Activated CD8-positive, alpha-beta memory T cell treated with anti-CD3 and anti-CD28 coated beads, Interleukin-2, amount 50 U/mL, for 48 hours (primary cell): ENCODE measurements around the gene RASA3.

Experiments
- DNase-seq: peaks from one replicate; pipeline ENCODE4 v3.0.0-alpha.2; 2020

RASA3 gene

GRCh38 chr13:114065141-114065925 is 67.1 kb downstream of the RASA3 start:
- peak; percentile 87 for DNase-seq

- DNase-seq: no peak
Measured at GRCh38 chr13:114064450-114065140, 67.8 kb downstream of the RASA3 start.

DNA sequence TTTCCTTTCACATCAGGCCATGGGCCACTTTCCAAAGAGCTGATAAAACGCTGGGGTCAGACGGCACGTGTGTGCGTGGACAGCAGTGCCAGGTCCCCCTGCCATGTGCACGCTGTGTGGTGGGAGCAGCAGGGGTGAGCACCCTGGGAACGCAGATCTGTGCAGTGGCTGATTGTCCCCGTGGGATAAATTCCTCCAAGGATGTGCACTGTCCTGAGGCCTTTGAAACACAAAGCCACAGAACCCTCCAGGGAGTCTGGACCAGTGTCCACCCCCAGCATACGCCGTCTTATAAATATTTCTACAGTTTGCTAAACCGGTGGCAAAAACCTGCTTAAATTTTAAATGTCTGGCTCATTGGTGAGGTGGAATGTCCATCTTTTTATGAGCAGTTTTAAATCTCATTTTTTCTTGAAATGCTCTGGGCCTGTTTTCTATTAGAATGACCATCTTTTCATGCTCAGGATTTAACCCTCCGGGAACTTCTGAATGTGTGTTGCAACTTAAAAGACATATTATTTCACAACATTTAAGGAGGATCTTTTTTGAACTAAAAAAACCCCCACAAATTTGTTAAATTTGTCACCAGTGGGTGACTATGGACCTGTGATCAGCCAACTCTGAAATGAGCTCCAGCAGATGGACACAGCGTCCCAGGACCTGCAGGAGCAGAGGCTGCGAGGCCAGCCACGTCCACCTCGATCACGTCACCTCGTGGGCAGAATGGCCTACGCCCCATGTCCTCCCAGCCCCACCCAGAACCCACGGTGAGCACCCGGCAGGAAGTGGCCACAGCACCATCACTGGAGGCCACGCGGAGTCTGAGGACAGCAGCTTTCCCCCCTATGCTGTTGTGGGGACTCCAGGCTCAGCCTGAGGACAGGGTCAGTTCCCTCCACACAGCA is 68.6 kb downstream of the RASA3 start:
- DNase-seq: peak; percentile 75

DNA sequence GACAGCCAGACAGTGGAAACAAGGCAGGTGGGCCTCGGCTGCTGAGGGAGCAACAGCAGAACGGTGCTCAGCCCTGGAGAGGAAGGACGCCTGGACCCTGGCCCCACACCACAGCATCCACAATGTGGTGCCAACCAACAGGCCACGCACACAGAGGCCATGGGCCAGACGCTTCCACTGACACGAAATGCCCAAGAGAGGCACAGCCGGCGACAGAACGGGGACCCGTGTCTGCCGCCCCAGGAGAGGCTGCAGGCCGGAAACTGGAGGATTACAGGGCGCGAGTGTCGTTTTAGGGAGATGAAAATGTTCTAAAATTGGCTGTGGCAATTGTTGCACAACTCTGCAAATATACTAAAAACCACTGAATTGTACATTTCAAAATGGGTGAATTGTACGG is 69.7 kb downstream of the RASA3 start:
- DNase-seq: no peak

GRCh38 chr13:114062341-114062740 is 70.1 kb downstream of the RASA3 start:
- no peak for DNase-seq

GRCh38 chr13:114061744-114062143 is 70.7 kb downstream of the RASA3 start:
- DNase-seq: no peak

GRCh38 chr13:114061047-114061446 is 71.4 kb downstream of the RASA3 start:
- DNase-seq: no peak

GRCh38 chr13:114059946-114060860 is 72.2 kb downstream of the RASA3 start:
- DNase-seq: no peak

GRCh38 chr13:114059428-114059827 is 73.0 kb downstream of the RASA3 start:
- no peak for DNase-seq

DNA sequence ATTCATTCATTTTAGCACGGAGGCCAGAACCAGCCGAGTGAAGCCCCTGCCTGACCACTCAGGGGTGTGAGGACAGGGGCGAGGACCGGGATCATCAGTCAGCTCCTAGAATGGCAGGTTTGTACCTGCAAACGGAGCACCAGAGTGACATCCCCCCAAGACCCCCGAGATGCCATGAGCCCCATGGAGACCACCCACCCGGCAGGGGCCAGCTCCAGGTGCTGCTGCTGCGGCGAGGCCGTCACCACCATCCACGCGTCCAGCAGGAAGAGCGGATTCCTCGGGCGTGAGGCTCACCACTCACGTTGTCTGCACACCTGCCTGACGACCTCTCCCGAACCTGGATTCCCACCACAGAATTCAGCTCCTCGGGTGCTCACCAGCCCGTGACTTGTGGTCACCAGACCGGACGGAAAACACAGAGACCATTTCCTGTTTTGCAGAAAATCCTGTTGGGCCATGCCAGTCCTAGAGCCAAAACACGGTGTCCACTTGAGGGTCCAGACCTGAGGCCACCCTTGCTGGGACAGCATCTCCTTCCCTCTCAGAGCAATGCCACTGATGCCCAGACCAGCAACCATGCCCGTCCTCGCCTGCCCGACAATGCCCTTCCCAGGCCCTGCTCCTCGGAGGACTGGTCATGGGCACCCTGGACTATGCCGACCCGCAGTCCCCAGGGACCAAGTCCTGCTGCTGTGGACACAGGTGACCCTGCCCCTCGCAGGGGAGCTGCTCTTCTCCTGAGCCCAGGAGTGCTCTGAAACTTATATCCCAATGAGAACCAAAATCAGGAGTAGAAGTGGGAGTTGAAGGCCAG is 74.2 kb downstream of the RASA3 start:
- no peak for DNase-seq

DNA sequence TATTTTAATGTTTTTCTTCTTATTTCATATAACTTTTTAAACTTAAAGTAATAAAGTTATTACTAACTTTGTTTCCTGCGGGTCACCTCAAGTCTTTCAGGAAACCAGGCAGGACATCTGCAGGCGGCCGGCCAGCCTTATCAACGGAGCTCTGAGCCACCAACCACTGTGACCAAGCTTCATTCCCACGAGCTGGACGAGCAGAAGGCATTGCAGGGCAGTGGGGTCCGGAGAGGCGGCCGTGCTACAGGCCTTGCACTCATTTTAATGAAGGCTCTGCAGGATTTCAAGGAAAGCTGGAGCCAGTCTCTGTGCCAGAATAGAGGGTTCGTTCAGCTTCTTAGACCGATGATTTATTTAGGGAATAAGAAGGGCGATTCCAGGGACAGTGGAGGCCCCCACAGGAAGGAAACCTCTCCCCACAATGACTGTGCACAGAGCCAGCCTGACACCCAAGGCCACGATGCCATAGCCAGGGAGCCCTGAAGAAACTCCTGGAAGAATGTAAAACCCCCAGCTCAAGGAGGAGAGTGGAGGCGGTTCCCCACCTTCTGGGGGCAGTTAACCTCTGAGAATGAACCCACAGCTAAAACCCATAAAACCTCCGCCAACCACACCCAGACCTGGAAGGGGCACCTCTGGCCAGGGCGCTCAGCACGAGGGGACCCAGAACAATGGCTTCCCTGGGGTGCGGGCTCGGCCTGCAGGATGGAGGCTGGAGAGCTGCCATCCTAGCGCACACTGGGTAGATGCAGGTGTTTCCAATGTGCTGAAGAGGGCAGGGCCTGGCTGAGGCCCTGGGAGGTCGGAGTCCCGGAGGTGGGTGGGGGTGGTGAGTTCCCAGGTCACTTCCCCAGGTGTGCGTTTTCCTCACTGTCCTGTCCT is 75.0 kb downstream of the RASA3 start:
- no peak for DNase-seq

DNA sequence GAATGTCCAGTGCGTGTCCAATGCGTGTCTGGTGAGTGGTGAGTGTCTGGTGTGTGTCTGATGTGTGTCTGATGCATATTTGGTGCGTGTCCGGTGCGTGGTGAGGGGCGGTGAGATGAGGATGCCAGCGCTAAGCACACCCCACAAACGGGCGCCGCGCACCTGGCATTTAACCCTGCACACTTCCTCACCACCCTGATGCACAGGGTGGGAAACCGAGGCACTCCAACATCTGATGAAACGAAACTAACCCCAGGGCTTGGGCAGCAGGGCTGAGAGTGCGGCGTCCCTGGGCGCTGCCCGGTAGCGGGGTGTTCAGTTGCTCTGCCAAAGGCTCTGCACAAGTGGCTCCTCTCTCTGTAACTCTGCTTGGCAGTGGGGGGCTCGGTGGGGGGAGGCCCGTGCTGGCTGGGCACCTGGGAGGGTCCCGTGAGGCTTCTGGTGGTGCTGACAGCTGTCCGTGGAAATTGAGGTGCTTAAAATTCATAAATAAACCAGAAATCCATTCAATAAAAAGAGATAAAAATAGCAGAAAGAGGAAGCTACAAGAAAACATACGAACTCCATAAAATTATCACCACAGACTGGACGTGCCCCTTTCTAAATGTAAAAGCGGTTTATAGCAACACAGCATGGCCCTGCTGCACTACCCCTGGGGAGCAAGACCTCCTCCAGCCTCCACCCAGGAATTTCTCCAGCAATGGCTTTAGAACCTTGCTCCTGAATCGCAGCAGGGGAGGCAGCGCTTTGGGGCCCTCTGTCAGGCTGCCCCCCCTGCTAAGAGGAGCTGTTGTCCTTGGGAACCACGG is 76.0 kb downstream of the RASA3 start:
- DNase-seq: no peak

DNA sequence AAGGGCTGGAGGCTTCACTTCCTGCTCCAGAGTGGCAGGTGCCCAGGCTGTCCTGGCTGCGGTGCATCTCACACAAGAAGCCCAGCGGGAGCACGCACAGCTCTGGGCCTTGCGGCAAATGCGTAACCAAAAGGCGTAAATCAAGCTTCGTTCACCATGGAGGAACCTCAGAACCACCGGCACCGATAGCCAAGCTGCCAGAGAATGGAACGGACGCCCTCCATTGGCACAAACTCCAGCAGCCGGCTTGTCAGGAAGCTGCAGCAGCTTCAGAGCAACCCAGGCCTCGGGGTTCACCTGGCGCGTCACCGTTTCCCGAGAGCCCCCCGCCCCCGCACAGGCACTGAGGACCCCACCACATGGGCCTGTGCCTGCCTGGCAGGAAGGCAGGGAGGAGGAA is 76.7 kb downstream of the RASA3 start:
- no peak for DNase-seq

DNA sequence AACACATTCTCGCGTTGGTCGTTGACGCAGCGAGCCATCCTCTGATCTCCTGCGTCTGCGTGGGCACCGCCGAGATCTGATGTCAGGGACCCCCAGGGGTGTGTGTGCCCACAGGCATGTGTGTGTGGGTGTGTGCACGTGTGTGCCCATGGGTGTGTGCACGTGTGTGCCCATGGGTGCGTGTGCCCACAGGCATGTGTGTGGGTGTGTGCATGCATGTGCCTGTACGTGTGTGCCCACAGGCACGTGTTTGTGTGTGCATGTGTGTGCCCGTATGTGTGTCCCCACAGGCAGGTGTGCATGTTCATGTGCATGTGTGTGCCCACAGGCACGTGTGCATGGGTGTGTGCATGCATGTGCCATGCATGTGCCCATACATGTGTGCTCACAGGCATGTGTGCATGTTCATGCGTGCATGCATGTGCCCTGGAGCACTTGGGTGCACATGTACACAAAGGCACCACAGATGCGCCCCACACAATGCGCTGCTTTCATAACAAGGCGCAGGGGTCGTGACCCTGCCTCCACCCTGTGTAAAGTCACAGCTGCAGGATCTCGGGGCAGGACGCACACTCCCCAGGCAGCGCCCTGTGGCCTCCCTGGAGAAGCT is 77.5 kb downstream of the RASA3 start:
- no peak for DNase-seq

- no peak for DNase-seq
Measured at GRCh38 chr13:114054264-114054663, 78.2 kb downstream of the RASA3 start.

GRCh38 chr13:114053026-114053425 is 79.4 kb downstream of the RASA3 start:
- DNase-seq: no peak

DNA sequence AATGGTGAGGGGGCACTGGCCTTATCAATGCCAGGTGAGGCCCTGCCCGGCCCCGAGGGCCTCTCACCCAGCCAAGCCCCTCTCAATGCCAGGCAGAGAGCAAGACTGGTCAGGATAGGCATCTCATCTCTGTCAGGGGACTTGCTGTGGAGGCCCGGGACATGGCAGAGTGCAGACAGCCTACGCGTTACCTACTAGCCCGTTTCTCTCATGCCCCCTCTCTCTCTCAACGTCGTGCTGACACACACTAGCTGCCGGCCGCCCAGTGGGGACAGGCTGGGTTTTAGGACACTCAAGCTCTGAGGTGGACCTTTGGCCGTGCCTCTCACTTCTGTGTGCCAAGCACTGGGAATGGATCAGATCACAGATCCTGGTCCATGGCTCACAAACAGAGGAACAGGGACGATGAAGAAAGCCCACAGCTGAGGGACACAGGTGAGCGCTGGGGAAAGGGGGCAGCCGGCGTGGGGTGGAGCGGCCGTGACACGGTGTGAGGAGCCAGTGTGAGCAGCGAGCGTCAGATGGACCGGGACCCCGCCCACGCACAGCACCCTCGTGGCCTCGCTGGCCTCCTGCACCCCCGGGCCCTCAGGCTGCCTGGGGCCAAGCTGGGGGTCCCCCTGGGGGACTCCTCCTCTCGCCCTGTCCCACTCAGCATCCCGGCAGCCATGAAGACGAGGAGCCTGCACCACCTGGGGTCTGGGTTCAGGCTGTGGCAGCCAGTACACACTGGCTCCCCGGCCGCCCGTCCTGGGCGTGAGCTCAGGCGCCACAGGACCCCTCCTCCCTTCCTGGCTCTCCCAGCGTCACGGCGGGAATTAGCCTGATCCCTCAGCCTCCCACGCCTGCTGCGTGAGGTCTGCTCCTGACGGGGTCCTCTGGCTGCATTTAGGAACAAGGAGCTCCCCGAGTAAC is 81.6 kb downstream of the RASA3 start:
- no peak for DNase-seq

GRCh38 chr13:114049626-114050101 is 82.8 kb downstream of the RASA3 start:
- DNase-seq: no peak
